Hepatocyte (in vitro differentiated cells): ENCODE measurements around the gene LDLRAD4. TPM values are rescaled to one million over a fixed set of nuclear protein-coding genes. Genes with fewer than 3 reads are reported as not detected.

Experiments used
- DNase-seq: peaks from one replicate; pipeline ENCODE4 v3.0.0-alpha.2; 2016; ENCODE audit warnings: low spot score
- H2AFZ ChIP-seq: fragments of 200-600 bp; sonication (generic); 2 replicates; pipeline ENCODE4 v1.6.0; 2016; ENCODE audit warnings: antibody characterized with exemption, mild to moderate bottlenecking
- H3K27ac ChIP-seq: fragments of 200-600 bp; sonication (generic); 2 replicates; pipeline ENCODE4 v1.5.1; 2016; ENCODE audit warnings: mild to moderate bottlenecking
- H3K27me3 ChIP-seq: fragments of 200-600 bp; sonication (generic); 2 replicates; pipeline ENCODE4 v1.6.1; 2016
- H3K36me3 ChIP-seq: fragments of 200-600 bp; sonication (generic); replicated peaks from 2 replicates; pipeline ENCODE4 v1.5.1; 2016; ENCODE audit warnings: low read depth; ENCODE audit not compliant: insufficient read depth
- H3K4me1 ChIP-seq: fragments of 200-600 bp; sonication (generic); 2 replicates; pipeline ENCODE4 v1.5.1; 2016; ENCODE audit warnings: mild to moderate bottlenecking, moderate library complexity; ENCODE audit not compliant: insufficient read depth
- H3K4me2 ChIP-seq: fragments of 200-600 bp; sonication (generic); 2 replicates; pipeline ENCODE4 v1.6.0; 2016
- H3K4me3 ChIP-seq: fragments of 200-600 bp; sonication (generic); 2 replicates; pipeline ENCODE4 v1.5.1; 2016; ENCODE audit warnings: mild to moderate bottlenecking
- H3K79me2 ChIP-seq: fragments of 200-600 bp; sonication (generic); 2 replicates; pipeline ENCODE4 v1.6.0; 2017; ENCODE audit warnings: mild to moderate bottlenecking
- H3K9me2 ChIP-seq: fragments of 200-600 bp; sonication (generic); replicated peaks from 2 replicates; pipeline ENCODE4 v1.6.0; 2017; ENCODE audit warnings: mild to moderate bottlenecking; ENCODE audit not compliant: insufficient read depth
- H3K9me3 ChIP-seq: fragments of 200-600 bp; sonication (generic); 2 replicates; pipeline ENCODE4 v1.5.1; 2016; ENCODE audit warnings: low read depth, mild to moderate bottlenecking
- H4K20me1 ChIP-seq: fragments of 200-600 bp; sonication (generic); 2 replicates; pipeline ENCODE4 v1.6.0; 2016; ENCODE audit warnings: mild to moderate bottlenecking; ENCODE audit not compliant: insufficient read depth, poor library complexity, severe bottlenecking
- CTCF ChIP-seq: fragments of 200-600 bp; sonication (generic); IDR thresholded peaks from 2 replicates; pipeline ENCODE4 v1.5.1; 2016; ENCODE audit warnings: antibody characterized with exemption, mild to moderate bottlenecking; ENCODE audit not compliant: poor library complexity
- EZH2 ChIP-seq: fragments of 200-600 bp; sonication (generic); IDR thresholded peaks from 2 replicates; pipeline ENCODE4 v1.6.1; 2016; ENCODE audit warnings: antibody characterized with exemption, mild to moderate bottlenecking, borderline replicate concordance
- EZH2phosphoT487 ChIP-seq: fragments of 200-600 bp; sonication (generic); IDR thresholded peaks from one replicate; pipeline ENCODE4 v1.6.1; 2018; ENCODE audit warnings: antibody characterized with exemption, mild to moderate bottlenecking, low read depth, moderate library complexity; ENCODE audit not compliant: unreplicated experiment, severe bottlenecking
- WGBS: methylation state at CpG from one replicate; pipeline ENCODE4 v1.1.6; 2016; ENCODE audit warnings: low lambda C conversion rate; ENCODE audit errors: missing lambda C conversion rate; 5-methylcytosine and 5-hydroxymethylcytosine counted together
- polyA plus RNA-seq: library from polyadenylated mRNA; unstranded; fragments of >200 nt; fragmentation: Nextera tagmentation; extraction: Ambion mirVana; gene quantifications from 2 replicates; pipeline ENCODE4 v1.2.1, GENCODE V29; 2016
- total RNA-seq: library from RNA; depleted of rRNA; stranded (reverse); fragments of >200 nt; gene quantifications from 2 replicates; pipeline ENCODE4 v1.2.3, GENCODE V29; 2014

Gene LDLRAD4
- total and polyA plus RNA-seq, 2 experiments from 2014 or later: 15.1 to 29.0 TPM

DNA sequence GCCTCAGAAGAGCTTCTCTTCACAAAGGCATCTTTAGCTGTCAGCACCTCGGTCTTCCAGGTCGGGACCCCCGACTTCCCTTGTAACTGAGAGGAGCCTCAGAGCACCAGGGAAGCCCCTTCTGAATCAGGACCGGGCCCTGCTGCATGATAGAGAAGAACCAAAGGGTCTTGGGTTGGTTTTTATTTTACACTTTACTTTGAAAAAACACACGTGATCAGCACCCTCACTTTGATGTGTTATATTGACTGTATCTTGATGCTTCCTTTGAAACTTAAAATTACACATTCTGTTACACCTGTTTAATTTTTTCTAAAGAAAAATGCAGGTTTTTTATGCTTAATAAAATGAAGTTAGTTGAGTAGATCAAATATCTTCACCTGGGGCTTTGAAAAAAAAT, 305.5 kb downstream of the LDLRAD4 start:
- Histone ChIP-seq H3K27me3 (no peaks in the 10 kb centered on the region), H3K27ac (no peak overlapping the region), H3K79me2 (no peaks in the 10 kb centered on the region), H3K9me3 (no peaks in the 10 kb centered on the region), H4K20me1 (no peaks in the 10 kb centered on the region), H3K36me3 (no peaks in the 10 kb centered on the region), H3K4me1 (no peaks in the 10 kb centered on the region), H3K4me3 (no peak overlapping the region), H3K9me2 (no peaks in the 10 kb centered on the region), H2AFZ (no peak overlapping the region), H3K4me2 (no peak overlapping the region)
- DNase-seq: no peak
- 95% methylated on average over 5 of the region's 5 CpGs for WGBS
- no peak for TF ChIP-seq EZH2phosphoT487
- no peak for TF ChIP-seq CTCF
- no peak for TF ChIP-seq EZH2

DNA sequence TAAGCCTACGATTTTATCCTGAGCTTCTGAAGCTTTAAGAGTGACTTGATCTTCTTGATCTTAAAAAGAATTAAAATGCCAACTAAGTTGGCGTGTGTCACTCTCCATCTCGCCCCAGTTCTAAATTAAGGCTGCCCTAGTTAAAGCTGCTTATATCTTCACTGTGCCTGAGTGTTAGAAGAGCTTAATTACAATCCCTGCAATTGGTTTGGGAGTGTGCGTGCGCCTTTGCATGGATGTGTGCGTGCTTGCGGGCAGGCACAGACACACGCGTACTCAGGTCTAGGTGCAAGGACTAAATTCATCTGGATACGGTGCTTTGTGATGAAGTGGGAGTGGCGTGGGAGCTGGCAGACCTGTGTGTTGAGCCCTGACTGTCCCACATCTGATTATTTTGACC, 306.3 kb downstream of the LDLRAD4 start:
- Histone ChIP-seq H4K20me1 (no peaks in the 10 kb centered on the region), H3K4me2 (no peak overlapping the region), H3K79me2 (no peaks in the 10 kb centered on the region), H3K9me3 (no peaks in the 10 kb centered on the region), H3K27ac (no peak overlapping the region), H3K27me3 (no peaks in the 10 kb centered on the region), H3K36me3 (no peaks in the 10 kb centered on the region), H2AFZ (no peak overlapping the region), H3K9me2 (no peaks in the 10 kb centered on the region), H3K4me1 (no peaks in the 10 kb centered on the region), H3K4me3 (no peak overlapping the region)
- WGBS: 86% methylated on average over 11 of the region's 11 CpGs
- TF ChIP-seq EZH2 (no peak), EZH2phosphoT487 (no peak), CTCF (no peak)
- no peak for DNase-seq

- Histone ChIP-seq H3K27me3 (no peaks in the 10 kb centered on the region), H2AFZ (no peak overlapping the region), H3K9me2 (no peaks in the 10 kb centered on the region), H3K4me1 (no peaks in the 10 kb centered on the region), H3K36me3 (no peaks in the 10 kb centered on the region), H4K20me1 (no peaks in the 10 kb centered on the region), H3K79me2 (no peaks in the 10 kb centered on the region), H3K9me3 (no peaks in the 10 kb centered on the region), H3K27ac (no peak overlapping the region), H3K4me3 (no peak overlapping the region), H3K4me2 (no peak overlapping the region)
- no peak for DNase-seq
- WGBS: 88% methylated on average over 14 of the region's 14 CpGs
- peak; percentile 5 for TF ChIP-seq CTCF
- no peak for TF ChIP-seq EZH2
- no peak for TF ChIP-seq EZH2phosphoT487
These were observed 306.9 kb downstream of the LDLRAD4 start for GRCh38 chr18:13525381-13526029.

- Histone ChIP-seq H4K20me1 (no peaks in the 10 kb centered on the region), H3K4me3 (no peak overlapping the region), H3K9me3 (no peaks in the 10 kb centered on the region), H2AFZ (no peak overlapping the region), H3K27me3 (no peaks in the 10 kb centered on the region), H3K4me1 (no peaks in the 10 kb centered on the region), H3K9me2 (no peaks in the 10 kb centered on the region), H3K4me2 (no peak overlapping the region), H3K79me2 (no peaks in the 10 kb centered on the region), H3K36me3 (no peaks in the 10 kb centered on the region), H3K27ac (no peak overlapping the region)
- 76% methylated on average over 4 of the region's 4 CpGs for WGBS
- DNase-seq: no peak
- TF ChIP-seq CTCF (no peak), EZH2phosphoT487 (no peak), EZH2 (no peak)
These were observed 308.0 kb downstream of the LDLRAD4 start for GRCh38 chr18:13526519-13526918.
